ENCODE measurements around the gene H3-3A.

DNA sequence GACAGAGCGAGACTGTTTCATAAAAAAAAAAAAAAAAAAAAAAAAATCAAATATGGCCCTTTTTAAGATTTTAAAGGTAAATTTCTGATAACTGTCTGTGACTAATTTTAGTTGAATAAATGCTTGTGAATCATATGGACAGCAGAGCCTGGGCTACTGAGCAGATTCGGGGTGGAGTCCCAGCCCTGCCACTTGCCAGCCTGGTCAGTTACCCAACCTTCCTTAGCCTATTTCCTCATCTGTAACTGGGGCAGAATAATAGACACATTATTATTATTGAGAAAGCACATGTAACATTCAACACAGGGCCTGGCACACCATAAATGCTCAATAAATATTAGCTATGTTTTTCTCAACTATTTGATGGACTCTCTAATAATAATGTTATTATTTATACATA is 11.2 kb upstream of the H3-3A start:
- TF ChIP-seq POLR2AphosphoS5 (IDR thresholded peaks at IDR 0.05; ENCODE audit: low read depth, low read length) (no peak), REST (IDR thresholded peaks at IDR 0.05; ENCODE audit: insufficient read depth in 1 of 2, low read depth in 2 of 2, low read length in 2 of 2) (no peak), FOXP2 (optimal IDR thresholded peaks at IDR 0.05; ENCODE audit: borderline replicate concordance, extremely low read depth, extremely low read length, insufficient read depth) (no peak)

Measured in PFSK-1 (cell line).